HG03521 (cell line): ENCODE results near the gene ADGRB2.

Source experiments
- ATAC-seq: cut with Tn5 transposase; IDR thresholded peaks from one replicate; pipeline ENCODE4 v1.9.1; 2021; ENCODE audit warnings: mild to moderate bottlenecking, moderate library complexity; ENCODE audit not compliant: unreplicated experiment

The ADGRB2 gene

GRCh38 chr1:31783846-31784245, 19.7 kb upstream of the ADGRB2 start:
- no peak for ATAC-seq

GRCh38 chr1:31782421-31783410, 18.6 kb upstream of the ADGRB2 start:
- ATAC-seq = no peak

- no peak for ATAC-seq
These were observed 17.7 kb upstream of the ADGRB2 start for GRCh38 chr1:31781756-31782371.

GRCh38 chr1:31781138-31781755, 17.1 kb upstream of the ADGRB2 start:
- ATAC-seq = no peak

- no peak for ATAC-seq
These were observed 16.5 kb upstream of the ADGRB2 start for GRCh38 chr1:31780632-31781031.

GRCh38 chr1:31779687-31780086, 15.5 kb upstream of the ADGRB2 start:
- no peak for ATAC-seq

- ATAC-seq = no peak
These were observed 14.8 kb upstream of the ADGRB2 start for GRCh38 chr1:31778763-31779488.

- ATAC-seq = no peak
These were observed 12.4 kb upstream of the ADGRB2 start for GRCh38 chr1:31776516-31776915.

- no peak for ATAC-seq
These were observed 11.9 kb upstream of the ADGRB2 start for GRCh38 chr1:31776032-31776431.

GRCh38 chr1:31775210-31775999, 11.3 kb upstream of the ADGRB2 start:
- ATAC-seq = no peak

- ATAC-seq = no peak
These were observed 10.4 kb upstream of the ADGRB2 start for GRCh38 chr1:31774495-31774894.

GRCh38 chr1:31773861-31774260, 9.7 kb upstream of the ADGRB2 start:
- ATAC-seq = no peak

- no peak for ATAC-seq
These were observed 8.6 kb upstream of the ADGRB2 start for GRCh38 chr1:31772669-31773248.

GRCh38 chr1:31771891-31772668, 7.9 kb upstream of the ADGRB2 start:
- no peak for ATAC-seq

GRCh38 chr1:31769720-31770390, 5.7 kb upstream of the ADGRB2 start:
- ATAC-seq = no peak

GRCh38 chr1:31768939-31769704, 5.0 kb upstream of the ADGRB2 start:
- no peak for ATAC-seq

GRCh38 chr1:31768407-31768907, 4.3 kb upstream of the ADGRB2 start:
- no peak for ATAC-seq

GRCh38 chr1:31767225-31767624, 3.1 kb upstream of the ADGRB2 start:
- ATAC-seq = no peak
